Thyroid gland (tissue), 4 donors: ENCODE results near the gene CBX7.

ENCODE experiments used
- POLR2A ChIP-seq, 2 donors: fragments of 450-650 bp; IDR thresholded peaks; one replicate each; pipeline ENCODE4 v1.6.1; 2017; ENCODE audit warnings: antibody characterized with exemption in 2 of 2, mild to moderate bottlenecking in 2 of 2, moderate library complexity in 1 of 2
- TF ChIP-seq, protein P1 (sequence below), 6 experiments: fragments of 200-600 bp in 3 of 6; fragments of 450-650 bp in 3 of 6; sonication (generic) in 3 of 6; IDR thresholded peaks; one replicate each; pipeline ENCODE4 v1.5.1; 2016 to 2019; ENCODE audit warnings: antibody characterized with exemption in 6 of 6, mild to moderate bottlenecking in 2 of 6, inconsistent platforms in 1 of 6, moderate library complexity in 1 of 6

DNA sequence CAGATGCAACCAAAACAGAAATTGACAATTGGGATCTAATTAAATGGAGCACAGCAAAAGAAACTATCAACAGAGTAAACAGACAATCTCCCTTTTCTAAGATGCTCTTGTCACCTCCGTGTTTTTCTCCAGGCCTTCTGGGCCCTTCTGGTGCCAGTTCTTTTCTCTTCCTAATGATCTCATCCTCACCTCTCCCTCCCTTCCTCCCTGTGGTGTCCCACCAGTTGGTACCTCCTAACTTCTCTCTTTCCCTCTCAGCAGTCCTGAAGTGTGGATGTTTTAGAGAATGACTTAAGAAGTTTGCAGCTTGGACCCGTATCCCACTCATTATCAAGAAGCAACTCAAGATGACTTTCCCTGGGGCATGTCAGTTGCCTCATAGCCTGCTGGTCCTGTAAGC is 49.0 kb downstream of the CBX7 start:
- TF ChIP-seq, protein P1, sequence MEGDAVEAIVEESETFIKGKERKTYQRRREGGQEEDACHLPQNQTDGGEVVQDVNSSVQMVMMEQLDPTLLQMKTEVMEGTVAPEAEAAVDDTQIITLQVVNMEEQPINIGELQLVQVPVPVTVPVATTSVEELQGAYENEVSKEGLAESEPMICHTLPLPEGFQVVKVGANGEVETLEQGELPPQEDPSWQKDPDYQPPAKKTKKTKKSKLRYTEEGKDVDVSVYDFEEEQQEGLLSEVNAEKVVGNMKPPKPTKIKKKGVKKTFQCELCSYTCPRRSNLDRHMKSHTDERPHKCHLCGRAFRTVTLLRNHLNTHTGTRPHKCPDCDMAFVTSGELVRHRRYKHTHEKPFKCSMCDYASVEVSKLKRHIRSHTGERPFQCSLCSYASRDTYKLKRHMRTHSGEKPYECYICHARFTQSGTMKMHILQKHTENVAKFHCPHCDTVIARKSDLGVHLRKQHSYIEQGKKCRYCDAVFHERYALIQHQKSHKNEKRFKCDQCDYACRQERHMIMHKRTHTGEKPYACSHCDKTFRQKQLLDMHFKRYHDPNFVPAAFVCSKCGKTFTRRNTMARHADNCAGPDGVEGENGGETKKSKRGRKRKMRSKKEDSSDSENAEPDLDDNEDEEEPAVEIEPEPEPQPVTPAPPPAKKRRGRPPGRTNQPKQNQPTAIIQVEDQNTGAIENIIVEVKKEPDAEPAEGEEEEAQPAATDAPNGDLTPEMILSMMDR (IDR thresholded peaks at IDR 0.05) = no peak
- TF ChIP-seq POLR2A (IDR thresholded peaks at IDR 0.05) = no peak
